Loucy (cell line): ENCODE data around the gene SLC29A4.

Experiments used
- EZH2phosphoT487 ChIP-seq: fragments of 200-600 bp; IDR thresholded peaks from 2 replicates; pipeline ENCODE4 v1.6.1; 2018; ENCODE audit warnings: antibody characterized with exemption, mild to moderate bottlenecking, moderate library complexity, borderline replicate concordance
- TF ChIP-seq, protein P1 (sequence below): fragments of 200-600 bp; sonication (generic); conservative IDR thresholded peaks from 2 replicates; pipeline ENCODE4 v1.5.1; 2014; ENCODE audit warnings: mild to moderate bottlenecking, antibody characterized with exemption, low read length

DNA sequence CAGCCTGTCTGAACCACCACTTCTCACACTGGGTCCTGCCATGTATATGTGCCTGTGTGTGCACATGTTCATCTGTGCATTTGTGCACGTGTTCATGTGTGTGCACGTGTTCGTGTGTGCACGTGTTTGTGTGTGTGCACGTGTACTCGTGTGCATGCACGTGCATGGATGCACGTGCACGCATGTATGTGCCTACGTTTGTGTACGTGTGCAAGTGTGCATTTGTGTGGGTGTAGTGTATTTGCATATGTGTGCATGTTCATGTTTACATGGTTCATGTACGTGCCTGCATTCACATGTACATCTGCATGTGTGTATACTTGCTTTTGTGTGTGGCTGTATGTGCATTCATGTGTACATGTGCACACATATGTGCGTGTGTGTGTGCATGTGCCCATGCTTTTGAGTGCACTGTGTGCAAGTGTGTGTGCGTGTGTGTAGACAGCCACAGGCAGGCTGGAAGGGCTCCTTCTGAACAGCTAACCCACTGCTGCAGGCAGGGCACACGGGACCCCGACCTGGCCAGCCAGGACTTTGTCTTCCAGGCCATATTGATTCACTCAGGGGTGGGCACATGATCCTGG, 28.2 kb downstream of the SLC29A4 start:
- TF ChIP-seq, protein P1, sequence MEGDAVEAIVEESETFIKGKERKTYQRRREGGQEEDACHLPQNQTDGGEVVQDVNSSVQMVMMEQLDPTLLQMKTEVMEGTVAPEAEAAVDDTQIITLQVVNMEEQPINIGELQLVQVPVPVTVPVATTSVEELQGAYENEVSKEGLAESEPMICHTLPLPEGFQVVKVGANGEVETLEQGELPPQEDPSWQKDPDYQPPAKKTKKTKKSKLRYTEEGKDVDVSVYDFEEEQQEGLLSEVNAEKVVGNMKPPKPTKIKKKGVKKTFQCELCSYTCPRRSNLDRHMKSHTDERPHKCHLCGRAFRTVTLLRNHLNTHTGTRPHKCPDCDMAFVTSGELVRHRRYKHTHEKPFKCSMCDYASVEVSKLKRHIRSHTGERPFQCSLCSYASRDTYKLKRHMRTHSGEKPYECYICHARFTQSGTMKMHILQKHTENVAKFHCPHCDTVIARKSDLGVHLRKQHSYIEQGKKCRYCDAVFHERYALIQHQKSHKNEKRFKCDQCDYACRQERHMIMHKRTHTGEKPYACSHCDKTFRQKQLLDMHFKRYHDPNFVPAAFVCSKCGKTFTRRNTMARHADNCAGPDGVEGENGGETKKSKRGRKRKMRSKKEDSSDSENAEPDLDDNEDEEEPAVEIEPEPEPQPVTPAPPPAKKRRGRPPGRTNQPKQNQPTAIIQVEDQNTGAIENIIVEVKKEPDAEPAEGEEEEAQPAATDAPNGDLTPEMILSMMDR, result no peak
- TF ChIP-seq EZH2phosphoT487, result no peak
